Fibroblast of skin of right biceps (primary cell): ENCODE measurements around the gene GALNT16.
A peak's percentile ranks its signal among the peaks of the same experiment; 100 is the strongest.

Experiments used
- DNase-seq: peaks from one replicate; pipeline ENCODE4 v3.0.0-alpha.2; 2013

GALNT16 gene

GRCh38 chr14:69345402-69345801 is 85.4 kb downstream of the GALNT16 start:
- no peak for DNase-seq

- peak; percentile 14 for DNase-seq
Measured at GRCh38 chr14:69346710-69347109, 86.8 kb downstream of the GALNT16 start.

- DNase-seq = no peak
Measured at GRCh38 chr14:69349091-69349777, 89.3 kb downstream of the GALNT16 start.

GRCh38 chr14:69350892-69351291 is 90.9 kb downstream of the GALNT16 start:
- DNase-seq = no peak

GRCh38 chr14:69351385-69351784 is 91.4 kb downstream of the GALNT16 start:
- no peak for DNase-seq

DNA sequence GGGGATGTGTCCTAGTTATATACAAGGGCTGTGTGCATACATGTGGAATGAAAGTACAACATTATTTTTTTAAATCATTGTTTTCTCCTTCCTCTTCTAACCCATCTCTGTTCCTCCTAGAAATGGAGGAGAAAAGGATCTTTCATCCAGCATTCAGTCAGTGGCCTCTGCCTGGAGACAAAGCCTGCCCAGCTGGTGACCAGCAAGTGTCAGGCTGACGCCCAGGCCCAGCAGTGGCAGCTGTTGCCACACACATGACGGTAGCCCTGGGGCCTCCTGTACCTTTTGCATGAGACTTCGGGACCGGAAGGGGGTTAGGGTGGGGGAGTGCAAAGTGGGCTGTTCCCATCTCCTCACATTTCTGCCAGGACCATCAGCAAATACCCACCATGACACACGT is 92.0 kb downstream of the GALNT16 start:
- no peak for DNase-seq

DNA sequence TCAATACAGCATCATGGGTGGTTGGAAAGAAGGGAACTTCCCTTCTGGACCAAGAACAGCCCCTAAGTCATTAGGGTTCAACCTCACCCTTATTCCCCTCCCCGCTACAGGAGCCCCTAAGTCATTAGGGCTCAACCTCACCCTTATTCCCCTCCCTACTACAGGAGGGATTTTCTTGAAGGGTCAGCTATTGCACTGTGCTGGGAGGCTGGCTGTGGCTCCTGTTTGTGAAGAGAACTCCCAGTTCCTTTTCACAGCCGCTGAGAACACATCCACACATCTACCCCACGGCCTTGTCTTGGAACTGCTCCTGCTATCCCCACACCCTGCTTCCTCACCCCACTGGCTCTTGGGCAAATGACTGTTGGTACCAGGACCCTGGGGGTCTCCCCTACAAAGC is 93.2 kb downstream of the GALNT16 start:
- no peak for DNase-seq

- no peak for DNase-seq
Measured at GRCh38 chr14:69354383-69355153, 94.6 kb downstream of the GALNT16 start.

DNA sequence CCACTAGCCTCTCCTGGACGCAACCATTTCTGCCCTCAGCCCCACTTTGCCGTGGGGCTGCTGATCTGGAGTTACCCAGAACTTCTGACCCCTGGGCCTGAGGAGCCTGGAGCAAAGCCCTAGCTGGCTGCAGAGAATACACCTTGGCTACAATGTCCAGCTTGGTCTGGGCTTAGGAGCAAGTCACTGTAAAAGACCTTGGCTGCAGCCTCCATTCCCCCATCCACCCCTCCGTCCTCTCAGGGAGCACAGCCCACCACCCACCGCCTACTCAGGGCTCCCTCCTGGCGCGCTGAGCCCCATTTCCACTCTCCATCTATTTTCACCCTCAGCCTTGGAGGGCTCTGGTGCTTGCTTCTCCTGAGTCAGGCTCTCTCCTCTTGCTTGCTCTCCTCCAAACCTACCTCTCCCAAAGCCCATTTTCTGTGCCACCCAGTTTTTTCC is 95.2 kb downstream of the GALNT16 start:
- no peak for DNase-seq

DNA sequence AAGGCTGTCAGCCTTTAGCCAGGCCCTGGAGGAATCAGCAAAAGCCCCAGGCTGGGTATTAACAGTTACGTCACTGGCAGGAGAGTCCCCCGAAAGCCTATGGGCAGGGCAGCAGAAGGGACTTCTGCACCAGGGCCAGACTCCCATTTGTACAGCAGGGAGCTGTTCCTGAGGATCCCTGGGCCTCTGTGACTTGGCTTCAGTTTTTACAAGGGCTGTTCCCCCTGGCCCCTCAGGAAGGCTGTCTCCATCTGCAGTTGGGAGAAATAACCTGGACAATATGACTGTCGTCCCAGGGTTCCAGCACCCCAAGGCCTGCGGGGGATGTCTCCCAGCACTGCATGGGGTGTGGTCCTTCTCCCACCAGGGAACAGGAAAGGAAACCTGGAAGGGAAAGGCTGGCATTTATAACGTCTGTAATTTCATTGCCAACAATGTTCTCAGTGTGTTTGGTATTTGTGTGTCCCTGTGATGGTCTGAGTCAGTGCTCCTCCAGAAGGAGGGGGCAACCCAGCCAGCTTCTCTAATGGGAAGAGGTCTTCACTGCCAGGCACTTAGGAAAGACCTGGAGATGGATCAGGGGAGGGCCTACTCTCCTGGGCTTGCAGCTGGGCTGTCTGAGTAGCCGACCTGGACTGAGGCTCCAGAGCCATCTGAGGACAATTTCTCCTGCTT is 95.8 kb downstream of the GALNT16 start:
- DNase-seq = peak; percentile 49

GRCh38 chr14:69356903-69357543 is 97.1 kb downstream of the GALNT16 start:
- DNase-seq = no peak

DNA sequence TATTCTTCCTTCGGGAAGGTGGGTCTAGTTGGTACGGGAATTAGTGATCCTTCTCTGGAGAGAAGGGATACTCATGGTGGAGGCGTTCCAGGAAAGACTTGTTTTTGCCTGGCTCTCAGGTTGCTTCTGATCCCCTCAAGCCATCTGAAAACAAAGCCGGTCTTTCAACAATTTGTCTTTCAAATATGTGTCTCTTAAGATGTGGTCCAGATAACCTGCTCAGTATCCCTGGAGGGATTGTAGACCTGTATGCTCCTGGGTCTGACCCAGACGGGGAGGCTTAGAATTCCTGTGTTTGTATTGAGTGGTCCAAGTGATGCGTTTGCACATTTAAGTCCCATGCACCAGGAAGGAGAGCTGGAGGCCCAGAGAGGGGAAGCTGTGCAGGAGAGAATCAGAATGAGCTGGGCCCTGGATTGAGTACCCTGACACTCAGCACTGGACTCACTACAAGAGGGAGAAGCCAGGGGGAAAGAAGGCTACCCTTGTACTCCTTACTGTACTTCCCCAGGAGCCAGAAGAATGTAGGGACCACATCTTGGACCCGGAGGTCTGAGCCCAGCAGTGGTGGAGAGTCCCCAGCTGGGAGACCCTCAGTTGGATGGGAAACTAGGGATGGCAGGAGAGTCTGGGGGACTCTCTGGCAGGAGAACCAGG is 97.7 kb downstream of the GALNT16 start:
- no peak for DNase-seq

DNA sequence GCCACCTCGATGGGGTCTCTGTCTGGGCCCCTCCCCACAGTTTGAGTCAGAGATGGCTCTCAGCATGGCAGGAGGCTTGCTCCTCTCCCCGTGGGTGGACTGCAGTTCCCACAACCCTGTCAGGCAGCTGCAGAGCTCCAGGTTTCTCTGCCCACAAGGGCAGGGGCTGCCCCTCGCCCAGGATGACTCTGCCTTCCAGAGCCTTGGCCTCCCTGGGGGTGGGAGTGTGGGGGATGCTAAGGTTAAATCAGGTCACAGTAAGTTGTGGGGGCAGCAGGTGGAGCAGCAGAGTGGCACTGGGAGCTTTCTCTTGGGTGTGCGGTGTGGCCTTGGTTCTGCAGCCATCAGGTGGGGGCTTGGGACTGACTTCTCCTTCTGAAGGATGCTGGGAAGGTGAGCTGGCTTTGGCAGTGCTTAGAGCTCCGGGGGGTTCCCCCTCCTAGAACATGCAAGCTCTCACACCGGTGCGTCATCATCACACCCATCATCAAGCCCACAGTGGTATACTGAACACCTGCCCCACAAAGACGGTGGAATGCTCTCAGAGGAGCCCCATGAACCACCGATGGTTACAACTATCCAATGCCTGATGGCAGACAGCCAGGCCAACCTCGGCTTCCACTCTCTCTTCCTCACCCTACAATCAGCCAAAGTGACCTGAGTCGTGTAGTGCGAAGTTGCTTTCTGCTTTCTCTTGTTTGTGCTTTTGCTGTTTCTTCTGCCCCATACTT is 98.4 kb downstream of the GALNT16 start:
- DNase-seq = no peak

- DNase-seq = no peak
Measured at GRCh38 chr14:69358966-69359365, 99.0 kb downstream of the GALNT16 start.

- DNase-seq = no peak
Measured at GRCh38 chr14:69360438-69361108, 100.6 kb downstream of the GALNT16 start.

DNA sequence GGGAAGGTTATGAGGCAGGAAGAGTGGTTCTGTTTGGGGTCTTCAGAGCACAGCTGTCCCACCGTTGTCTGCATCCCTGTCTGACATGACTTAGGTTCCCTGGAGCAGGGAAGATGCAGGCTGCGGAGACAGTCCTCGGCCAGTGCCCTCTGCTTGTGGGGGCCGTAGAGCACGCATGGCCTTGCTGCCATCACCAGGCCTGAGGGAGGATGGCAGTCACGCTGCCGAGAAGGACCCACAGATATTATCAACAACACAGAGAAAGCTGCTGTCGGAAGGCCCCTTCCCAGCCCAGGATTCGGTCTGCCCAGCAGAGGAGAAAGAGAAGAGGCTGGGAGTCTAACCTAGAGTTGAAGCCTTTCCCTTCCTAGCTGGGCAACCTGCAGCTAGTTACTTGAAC is 103.1 kb downstream of the GALNT16 start:
- peak; percentile 32 for DNase-seq

GRCh38 chr14:69363964-69364363 is 104.0 kb downstream of the GALNT16 start:
- no peak for DNase-seq

GRCh38 chr14:69364378-69364777 is 104.4 kb downstream of the GALNT16 start:
- DNase-seq = no peak

- DNase-seq = no peak
Measured at GRCh38 chr14:69366069-69366468, 106.1 kb downstream of the GALNT16 start.

- no peak for DNase-seq
Measured at GRCh38 chr14:69366761-69367160, 106.8 kb downstream of the GALNT16 start.

DNA sequence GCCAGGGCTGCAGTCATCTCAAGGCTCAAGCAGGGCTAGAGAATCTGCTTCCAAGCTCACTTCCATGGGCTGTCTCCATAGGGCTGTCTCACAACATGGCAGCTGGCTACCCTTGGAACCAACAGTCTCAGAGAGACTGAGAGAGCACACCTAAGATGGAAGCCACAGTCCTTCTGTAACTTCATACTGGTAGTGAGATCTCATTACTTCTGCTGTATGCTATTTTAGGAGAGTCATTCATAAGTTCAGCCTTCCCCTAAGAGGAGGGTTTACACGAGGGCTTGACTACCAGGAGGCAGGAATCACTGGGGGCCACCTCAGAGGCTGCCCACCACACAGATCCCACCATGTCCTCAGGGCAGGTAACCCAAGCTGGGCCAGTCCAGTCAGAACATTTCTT is 108.4 kb downstream of the GALNT16 start:
- no peak for DNase-seq

GRCh38 chr14:69370061-69370460 is 110.1 kb downstream of the GALNT16 start:
- DNase-seq = no peak
